Stimulated activated naive CD4-positive, alpha-beta T cell (primary cell): ENCODE measurements around the gene EVL.
"Not testable (repeated sequence)": the region's sequence is repeated elsewhere in the genome, so short reads cannot be mapped to it uniquely, and the experiment has no call there.

Source experiments
- DNase-seq, 6 experiments: peaks; one replicate each; lab custom pipeline; 2025; lab: John Stamatoyannopoulos, UW

Gene EVL

GRCh38 chr14:100146531-100147091 is 81.4 kb downstream of the EVL start:
- peak in 5 of 6 experiments; percentile 36 to 75 (median 53) for DNase-seq

GRCh38 chr14:100147181-100147631 is 82.0 kb downstream of the EVL start:
- peak; percentile 45 to 77 (median 65) for DNase-seq

- peak in 2 of 6 experiments; percentile 49 to 65 for DNase-seq
Observed at GRCh38 chr14:100147691-100148464, 82.7 kb downstream of the EVL start.

GRCh38 chr14:100148837-100149731 is 83.9 kb downstream of the EVL start:
- DNase-seq = peak in 1 of 6 experiments; percentile 21

- no peak for DNase-seq
Observed at GRCh38 chr14:100149851-100150611, 84.8 kb downstream of the EVL start.

- DNase-seq = no peak
Observed at GRCh38 chr14:100150932-100151587, 85.8 kb downstream of the EVL start.

GRCh38 chr14:100152091-100152490 is 86.9 kb downstream of the EVL start:
- DNase-seq = no peak

- no peak for DNase-seq
Observed at GRCh38 chr14:100153560-100153959, 88.3 kb downstream of the EVL start.

GRCh38 chr14:100155049-100155621 is 89.9 kb downstream of the EVL start:
- DNase-seq = no peak

- no peak for DNase-seq
Observed at GRCh38 chr14:100155756-100156616, 90.8 kb downstream of the EVL start.

GRCh38 chr14:100156776-100157175 is 91.6 kb downstream of the EVL start:
- DNase-seq = no peak

GRCh38 chr14:100157548-100158232 is 92.5 kb downstream of the EVL start:
- not testable (repeated sequence) for DNase-seq

GRCh38 chr14:100158566-100159093 is 93.4 kb downstream of the EVL start:
- peak in 1 of 6 experiments; percentile 19 for DNase-seq

GRCh38 chr14:100159094-100159864 is 94.1 kb downstream of the EVL start, which contains the start of gene DEGS2:
Gene DEGS2, minus strand, starts transcription at chr14:100159645. Its CDS starts 58 bp downstream, at chr14:100159587.
- DNase-seq = peak; percentile 29 to 73 (median 68)

- peak in 1 of 6 experiments; percentile 51 for DNase-seq
Observed at GRCh38 chr14:100159865-100160533, 94.8 kb downstream of the EVL start.

- no peak for DNase-seq
Observed at GRCh38 chr14:100160534-100160916, 95.3 kb downstream of the EVL start.

- no peak for DNase-seq
Observed at GRCh38 chr14:100165376-100165775, 100.2 kb downstream of the EVL start.
